ENCODE data around the gene HOXA2.
A peak's percentile ranks its signal among the peaks of the same experiment; 100 is the strongest.

HOXA2 gene

DNA sequence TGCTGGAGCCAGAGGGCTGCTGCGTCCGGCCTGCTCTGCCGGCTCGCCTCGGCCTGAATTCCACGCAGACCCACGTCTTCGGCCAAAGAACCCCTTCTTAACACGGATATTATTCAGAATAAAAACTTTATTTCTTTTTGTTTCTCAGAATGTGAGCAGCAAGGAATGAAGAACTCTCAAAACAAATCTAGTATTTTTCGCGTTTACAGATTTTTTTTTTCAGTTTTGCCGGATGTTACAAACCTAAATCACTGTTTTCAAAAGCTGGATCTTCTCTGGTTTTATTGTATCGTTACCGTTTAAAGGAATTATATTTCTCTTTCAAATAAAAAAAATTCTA is 4.4 kb upstream of the HOXA2 start:
- no peak for DNase-seq (ENCODE audit: extremely low spot score)
- TF ChIP-seq, protein P1, sequence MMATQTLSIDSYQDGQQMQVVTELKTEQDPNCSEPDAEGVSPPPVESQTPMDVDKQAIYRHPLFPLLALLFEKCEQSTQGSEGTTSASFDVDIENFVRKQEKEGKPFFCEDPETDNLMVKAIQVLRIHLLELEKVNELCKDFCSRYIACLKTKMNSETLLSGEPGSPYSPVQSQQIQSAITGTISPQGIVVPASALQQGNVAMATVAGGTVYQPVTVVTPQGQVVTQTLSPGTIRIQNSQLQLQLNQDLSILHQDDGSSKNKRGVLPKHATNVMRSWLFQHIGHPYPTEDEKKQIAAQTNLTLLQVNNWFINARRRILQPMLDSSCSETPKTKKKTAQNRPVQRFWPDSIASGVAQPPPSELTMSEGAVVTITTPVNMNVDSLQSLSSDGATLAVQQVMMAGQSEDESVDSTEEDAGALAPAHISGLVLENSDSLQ (IDR thresholded peaks at IDR 0.05): no peak
- no peak for TF ChIP-seq TARDBP (IDR thresholded peaks at IDR 0.05)
- ChIA-PET POLR2A (interaction anchor here (3.0 kb wide), 1 partner anchor 10 kb away, joined by 13 read pairs; the partner anchor contains the start of gene HOXA1), CTCF (no interaction called here)

DNA sequence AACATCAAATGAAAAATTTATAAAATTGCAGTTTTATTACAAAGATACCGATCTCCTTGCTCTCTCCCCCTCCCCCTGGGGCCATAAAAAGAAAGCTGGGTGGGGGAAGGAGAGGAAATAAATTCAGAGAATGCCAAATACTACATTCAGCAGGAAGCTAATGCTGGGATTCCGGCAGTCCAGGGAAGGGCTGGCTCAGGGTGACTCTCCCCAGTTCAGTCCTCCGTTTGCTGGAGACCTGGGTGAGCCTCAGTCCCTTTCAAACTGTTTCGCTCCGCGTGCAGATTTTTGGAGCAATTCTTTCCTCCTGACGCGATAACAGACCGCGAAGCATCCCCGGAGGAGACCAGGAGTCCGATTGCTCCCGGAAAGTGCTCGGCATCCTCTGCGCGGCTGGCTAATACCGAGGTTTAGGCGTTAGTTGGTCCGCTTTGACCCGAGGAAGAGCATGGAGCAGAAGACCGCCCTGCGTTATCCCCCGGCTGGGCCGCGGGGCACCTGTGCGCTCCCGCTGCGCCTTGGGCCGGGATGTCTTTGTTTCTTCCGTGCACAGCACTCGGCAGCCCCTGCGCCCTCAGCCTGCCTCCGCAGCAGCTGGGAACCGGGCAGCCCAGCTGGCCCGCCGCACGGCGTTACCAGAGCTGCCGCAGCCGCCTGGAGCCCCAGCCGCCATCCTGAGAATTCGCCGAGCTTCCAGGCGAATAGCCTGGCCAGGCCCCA is 3.9 kb upstream of the HOXA2 start:
- no peak for TF ChIP-seq SUZ12 (IDR thresholded peaks at IDR 0.05)
- TF ChIP-seq CTBP1 (IDR thresholded peaks at IDR 0.05; ENCODE audit: borderline replicate concordance): no peak
- no peak for TF ChIP-seq ELF4 (IDR thresholded peaks at IDR 0.05)
- no peak for TF ChIP-seq FOXA1 (IDR thresholded peaks at IDR 0.05)
- no peak for TF ChIP-seq LEF1 (IDR thresholded peaks at IDR 0.05; ENCODE audit: borderline replicate concordance)
- TF ChIP-seq FOXM1 (IDR thresholded peaks at IDR 0.05; ENCODE audit: borderline replicate concordance): no peak
- no peak for TF ChIP-seq SP1 (IDR thresholded peaks at IDR 0.05)
- no peak for TF ChIP-seq BHLHE40 (IDR thresholded peaks at IDR 0.05; ENCODE audit: borderline replicate concordance)
- no peak for TF ChIP-seq TARDBP (IDR thresholded peaks at IDR 0.05)
- no peak for TF ChIP-seq ZNF384 (IDR thresholded peaks at IDR 0.05)
- ChIA-PET CTCF (interaction anchor here (1.0 kb wide), 1 partner anchor 13 kb away, joined by 3 read pairs; no protein-coding TSS in a partner anchor), POLR2A (interaction anchor here (1.2 to 3.0 kb wide), 3 partner anchors 10 to 73 kb away, joined by 3 to 13 read pairs (median 3); partner anchors contain the start of gene HOXA1)
- DNase-seq (ENCODE audit: extremely low spot score): no peak

DNA sequence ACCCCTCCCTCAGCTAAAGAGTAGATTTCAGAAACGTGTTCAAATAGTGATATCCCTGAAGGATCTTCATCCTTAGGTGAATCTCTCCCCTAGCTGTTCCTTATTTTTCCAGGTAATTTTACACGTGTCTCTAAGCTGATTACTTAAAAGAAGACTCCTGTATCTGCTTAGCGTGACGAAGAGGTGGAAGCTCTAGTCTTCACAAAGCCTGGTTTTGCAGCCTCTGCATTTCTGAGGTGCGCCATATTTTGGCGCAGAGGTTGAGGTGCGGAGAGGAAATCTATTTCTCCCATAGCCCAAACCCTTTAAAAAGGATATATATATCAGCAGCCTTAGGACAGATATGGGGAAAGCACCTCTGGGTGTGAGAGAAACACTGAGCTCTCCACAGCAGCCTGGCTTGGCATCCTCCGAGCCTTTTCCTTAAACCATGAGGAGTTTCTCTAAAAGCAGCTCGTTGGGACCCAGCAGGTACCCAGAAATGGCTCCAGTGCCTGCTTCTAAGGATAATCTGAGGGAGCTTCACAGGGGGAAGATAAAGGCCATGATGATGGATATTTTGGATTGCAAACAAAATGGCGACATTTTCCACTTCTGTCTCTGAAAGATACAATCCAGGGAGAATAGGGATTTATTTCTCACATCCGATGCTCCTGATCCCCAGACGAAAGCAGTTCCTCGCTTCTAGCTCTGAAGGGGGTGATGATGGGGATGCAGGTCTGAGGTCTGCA is 3.0 kb upstream of the HOXA2 start:
- no peak for TF ChIP-seq LEF1 (IDR thresholded peaks at IDR 0.05; ENCODE audit: borderline replicate concordance)
- TF ChIP-seq, protein P1 (IDR thresholded peaks at IDR 0.05): no peak
- TF ChIP-seq ZNF384 (IDR thresholded peaks at IDR 0.05): no peak
- no peak for TF ChIP-seq SP1 (IDR thresholded peaks at IDR 0.05)
- no peak for TF ChIP-seq L3MBTL2 (conservative IDR thresholded peaks at IDR 0.05)
- no peak for TF ChIP-seq ELF4 (IDR thresholded peaks at IDR 0.05)
- no peak for TF ChIP-seq SUZ12 (IDR thresholded peaks at IDR 0.05)
- no peak for TF ChIP-seq ARNT (IDR thresholded peaks at IDR 0.05)
- no peak for TF ChIP-seq FOXK2 (IDR thresholded peaks at IDR 0.05)
- no peak for TF ChIP-seq FOXA1 (IDR thresholded peaks at IDR 0.05)
- no peak for TF ChIP-seq FOXM1 (IDR thresholded peaks at IDR 0.05; ENCODE audit: borderline replicate concordance)
- no peak for TF ChIP-seq HDGF (IDR thresholded peaks at IDR 0.05; ENCODE audit: borderline replicate concordance)
- TF ChIP-seq CTBP1 (IDR thresholded peaks at IDR 0.05; ENCODE audit: borderline replicate concordance): no peak
- ChIA-PET CTCF (interaction anchor here (1.0 kb wide), 1 partner anchor 14 kb away, joined by 3 read pairs; no protein-coding TSS in a partner anchor), POLR2A (interaction anchor here (0.9 to 3.0 kb wide), 5 partner anchors 9 to 74 kb away, joined by 3 to 13 read pairs (median 4); partner anchors contain the start of gene HOXA1)
- no peak for DNase-seq (ENCODE audit: extremely low spot score)

DNA sequence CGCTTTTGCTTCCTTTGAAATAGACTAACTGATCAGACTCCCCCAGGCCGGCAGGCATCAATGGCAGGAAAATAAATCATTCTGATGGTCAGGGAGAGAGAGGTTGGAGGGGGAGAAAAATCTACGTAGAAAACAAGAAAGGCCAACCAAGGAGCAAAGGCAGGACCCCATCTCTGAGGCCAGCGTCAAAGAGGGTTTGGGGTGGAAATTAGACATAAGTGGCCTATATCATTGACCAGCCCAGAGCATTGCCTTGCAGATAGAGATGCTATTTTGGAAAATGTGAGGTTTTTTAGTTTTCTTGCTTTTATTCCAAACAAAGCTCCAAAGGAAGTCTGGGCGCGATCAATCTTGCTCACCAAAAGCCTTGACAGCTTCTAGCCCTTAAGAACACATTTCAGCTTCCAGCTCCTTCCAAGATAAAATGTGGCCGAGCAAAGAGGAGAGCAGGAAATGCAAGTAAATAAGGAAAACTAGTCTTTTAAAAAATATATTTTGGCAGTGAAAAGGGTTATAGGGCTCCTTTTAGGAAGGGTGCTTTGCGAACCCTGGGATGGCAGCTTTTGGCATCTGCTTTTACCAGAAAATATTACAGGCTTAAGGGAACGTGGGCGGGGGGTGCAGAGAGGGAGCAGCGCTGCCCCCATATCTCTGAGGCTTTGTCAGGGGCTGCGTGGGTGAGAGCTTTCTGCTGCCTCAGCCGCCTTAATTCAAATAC is 2.0 kb upstream of the HOXA2 start:
- DNase-seq (ENCODE audit: extremely low spot score): no peak
- POLR2A ChIA-PET: interaction anchor here (0.9 to 3.0 kb wide), 4 partner anchors 8 to 75 kb away, joined by 3 to 13 read pairs (median 4); partner anchors contain the start of gene HOXA1
- CTCF ChIA-PET: no interaction called here
- TF ChIP-seq FOXM1 (IDR thresholded peaks at IDR 0.05; ENCODE audit: borderline replicate concordance): no peak
- TF ChIP-seq, protein P1 (IDR thresholded peaks at IDR 0.05): peak; percentile 18; the same call in 1 of the 2 replicates

DNA sequence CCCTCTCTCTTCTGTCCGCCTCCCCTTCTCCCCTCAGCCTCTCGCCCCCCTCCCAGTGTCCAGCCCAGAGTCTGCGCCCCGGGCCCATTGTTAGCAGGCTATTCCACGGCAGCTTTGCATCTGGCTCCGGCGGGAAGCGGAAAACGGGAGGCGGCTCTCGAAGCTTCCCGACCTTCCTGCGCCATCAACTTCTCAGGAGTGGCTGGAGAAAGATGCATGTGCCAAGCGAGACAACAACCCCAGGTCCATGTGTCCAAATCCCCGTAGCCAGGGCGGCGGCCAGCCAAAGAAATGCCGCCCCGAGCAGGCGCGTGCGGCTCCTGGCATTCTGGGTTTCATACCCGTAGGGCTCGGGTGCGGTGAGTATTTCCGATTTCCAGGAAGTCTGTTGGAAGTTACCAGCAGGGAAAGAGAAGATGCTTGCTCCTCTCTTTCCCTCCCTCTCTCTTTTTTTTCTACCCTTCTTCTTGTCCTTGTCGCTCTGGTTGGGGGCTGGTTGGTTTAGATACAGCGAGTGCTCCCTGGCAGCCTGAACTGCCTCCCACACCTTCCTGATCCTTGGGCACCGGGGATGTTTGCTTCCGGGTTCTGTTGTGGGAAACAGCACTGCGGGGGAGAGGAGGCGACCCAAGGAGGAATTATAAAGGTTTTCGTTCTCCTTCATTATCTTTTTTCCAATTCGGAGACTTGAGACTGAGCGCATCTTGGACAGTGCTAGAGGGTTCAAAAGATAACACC is 1.2 kb upstream of the HOXA2 start:
- ChIA-PET CTCF (no interaction called here), POLR2A (no interaction called here)
- DNase-seq (ENCODE audit: extremely low spot score): no peak
- no peak for TF ChIP-seq NFRKB (IDR thresholded peaks at IDR 0.05)
- TF ChIP-seq CTBP1 (IDR thresholded peaks at IDR 0.05; ENCODE audit: borderline replicate concordance): no peak
- no peak for TF ChIP-seq SUZ12 (IDR thresholded peaks at IDR 0.05)

DNA sequence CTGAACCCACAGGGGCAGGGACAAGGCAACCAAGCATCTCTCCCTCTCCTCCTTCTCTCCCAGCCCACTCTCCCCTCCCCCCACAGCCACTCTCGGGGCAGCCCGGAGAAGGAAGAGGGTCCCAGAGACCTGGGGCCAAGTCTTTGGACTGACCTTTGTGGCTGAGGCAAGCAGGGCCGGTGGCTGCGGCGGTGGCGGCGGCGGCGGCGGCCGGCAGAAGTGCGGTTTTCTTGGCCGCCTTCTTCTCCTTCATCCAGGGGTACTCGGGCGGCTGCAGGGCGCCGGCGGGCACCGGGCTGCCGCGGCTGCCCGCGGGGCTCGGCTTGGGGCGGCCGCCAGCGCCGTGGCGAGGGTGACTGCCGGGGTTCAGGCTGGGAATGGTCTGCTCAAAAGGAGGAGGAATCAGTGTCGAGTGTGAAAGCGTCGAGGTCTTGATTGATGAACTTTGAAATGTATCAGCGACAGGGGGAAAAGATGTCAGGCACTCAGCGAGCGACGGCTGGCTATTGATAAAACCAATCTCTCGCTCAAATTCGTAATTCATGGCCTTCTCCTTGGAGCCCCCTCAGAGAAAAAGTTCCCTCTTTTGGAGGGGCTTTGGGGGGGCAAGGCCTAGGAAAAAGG is 414 bp downstream of the HOXA2 start:
- no peak for DNase-seq (ENCODE audit: extremely low spot score)
- ChIA-PET CTCF (no interaction called here), POLR2A (no interaction called here)
- TF ChIP-seq, protein P1 (IDR thresholded peaks at IDR 0.05): no peak
- TF ChIP-seq ZNF384 (IDR thresholded peaks at IDR 0.05) (no peak), NFRKB (IDR thresholded peaks at IDR 0.05) (no peak), FOXK2 (IDR thresholded peaks at IDR 0.05) (no peak), FOXA1 (IDR thresholded peaks at IDR 0.05) (no peak)
